ENCODE measurements around the gene ABCB10.

The ABCB10 gene

DNA sequence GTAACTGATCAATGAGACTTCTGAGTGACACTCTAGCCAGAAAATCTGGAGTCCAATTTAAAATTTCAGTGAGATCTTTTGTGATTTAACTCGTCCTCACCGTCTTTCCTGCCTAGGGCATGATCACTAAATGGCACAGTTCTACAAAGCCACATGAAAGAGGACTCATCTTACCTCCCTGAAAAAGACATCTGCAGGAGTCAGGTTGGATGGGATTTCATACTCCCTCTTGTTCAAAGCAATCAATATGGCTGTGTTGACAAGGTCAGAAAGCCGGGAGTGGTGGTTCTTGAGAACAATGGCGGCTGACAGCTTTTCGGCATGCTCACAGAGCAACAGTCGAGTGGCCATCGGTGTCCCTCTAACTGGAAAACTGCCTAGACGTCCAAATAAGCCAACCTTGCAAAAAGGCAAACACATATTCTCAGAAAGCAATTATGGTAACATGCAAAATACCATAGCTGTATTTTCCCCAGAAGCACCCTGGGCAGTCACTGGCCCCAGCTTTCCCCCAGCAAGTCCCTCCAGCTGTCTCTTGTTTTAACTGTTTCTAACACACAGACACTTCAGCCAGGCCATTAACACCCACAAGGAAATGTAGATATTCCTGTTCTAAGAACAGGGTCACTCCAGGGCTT is 88.0 kb downstream of the ABCB10 start:
- DNase-seq, result no peak

DNA sequence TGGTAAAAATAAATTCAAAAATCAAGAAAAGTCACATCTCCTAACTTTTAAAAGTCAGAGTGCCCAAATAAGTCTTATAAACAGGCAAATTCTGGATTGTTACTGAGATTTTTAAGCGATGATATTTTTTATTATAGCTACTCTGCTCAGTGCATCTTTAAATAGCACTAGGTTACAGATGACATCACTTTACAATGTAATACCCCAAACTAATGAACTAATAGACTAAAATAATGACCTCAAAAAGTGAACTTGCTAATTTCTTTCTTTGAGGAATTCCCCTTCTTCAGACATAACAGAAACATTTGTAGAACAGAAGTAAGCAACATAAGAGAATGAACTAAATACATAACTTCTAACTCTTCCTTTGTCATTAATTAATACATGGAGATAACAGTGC is 91.6 kb downstream of the ABCB10 start:
- DNase-seq, result no peak
